Cardiac muscle cell (in vitro differentiated cells and primary cell): Measurements from ENCODE around the gene GTPBP1. TPM values are rescaled to one million over a fixed set of nuclear protein-coding genes. Genes with fewer than 3 reads are reported as not detected.
A peak's percentile ranks its signal among the peaks of the same experiment; 100 is the strongest.

ENCODE experiments used
- DNase-seq, 2 donors: peaks; one replicate each; pipeline versions ENCODE4 v3.0.0 to v3.0.0-alpha.2; 2010 to 2017; ENCODE audit warnings: low read depth in 1 of 2, low spot score in 1 of 2
- H3K27ac ChIP-seq: fragments of 200-600 bp; sonication (generic); 2 replicates; pipeline ENCODE4 v1.5.1; 2016
- H3K27me3 ChIP-seq: fragments of 200-600 bp; sonication (generic); 2 replicates; pipeline ENCODE4 v1.6.0; 2016; ENCODE audit warnings: control low read depth
- H3K36me3 ChIP-seq: fragments of 200-600 bp; sonication (generic); 2 replicates; pipeline ENCODE4 v1.5.1; 2016; ENCODE audit warnings: control low read depth
- H3K4me1 ChIP-seq: fragments of 200-600 bp; sonication (generic); 2 replicates; pipeline ENCODE4 v1.8.1; 2017; ENCODE audit warnings: low read depth, mild to moderate bottlenecking, mixed run types
- H3K4me3 ChIP-seq: fragments of 200-600 bp; sonication (generic); 2 replicates; pipeline ENCODE4 v1.5.1; 2016; ENCODE audit warnings: mild to moderate bottlenecking
- H3K9me3 ChIP-seq: fragments of 200-600 bp; sonication (generic); 2 replicates; pipeline ENCODE4 v1.5.1; 2017; ENCODE audit warnings: low read depth, mild to moderate bottlenecking, control low read depth
- polyA plus RNA-seq: library from polyadenylated mRNA; unstranded; fragments of >200 nt; fragmentation: Nextera tagmentation; extraction: Ambion mirVana; gene quantifications from 2 replicates; pipeline ENCODE4 v1.2.1, GENCODE V29; 2016
- total RNA-seq: library from RNA; depleted of rRNA; stranded (reverse); fragments of >200 nt; gene quantifications from 2 replicates; pipeline ENCODE4 v1.2.3, GENCODE V29; 2016
- TF ChIP-seq, protein P1 (sequence below): IDR thresholded peaks from 2 replicates; pipeline ENCODE4 v1.5.1; 2012; ENCODE audit warnings: low read depth, mild to moderate bottlenecking, low read length

The GTPBP1 gene
- total and polyA plus RNA-seq, 2 experiments from 2014 or later, result 49.8 to 92.2 TPM

GRCh38 chr22:38694049-38694448, 11.7 kb upstream of the GTPBP1 start:
- H3K27ac ChIP-seq, result no peak overlapping the region
- H3K27me3 ChIP-seq, result no peaks in the 10 kb centered on the region
- H3K9me3 ChIP-seq, result no peaks in the 10 kb centered on the region
- DNase-seq, result no peak
- H3K4me3 ChIP-seq, result no peak overlapping the region
- peaks cover 18% of the 10 kb centered on the region for H3K4me1 ChIP-seq
- TF ChIP-seq, protein P1, sequence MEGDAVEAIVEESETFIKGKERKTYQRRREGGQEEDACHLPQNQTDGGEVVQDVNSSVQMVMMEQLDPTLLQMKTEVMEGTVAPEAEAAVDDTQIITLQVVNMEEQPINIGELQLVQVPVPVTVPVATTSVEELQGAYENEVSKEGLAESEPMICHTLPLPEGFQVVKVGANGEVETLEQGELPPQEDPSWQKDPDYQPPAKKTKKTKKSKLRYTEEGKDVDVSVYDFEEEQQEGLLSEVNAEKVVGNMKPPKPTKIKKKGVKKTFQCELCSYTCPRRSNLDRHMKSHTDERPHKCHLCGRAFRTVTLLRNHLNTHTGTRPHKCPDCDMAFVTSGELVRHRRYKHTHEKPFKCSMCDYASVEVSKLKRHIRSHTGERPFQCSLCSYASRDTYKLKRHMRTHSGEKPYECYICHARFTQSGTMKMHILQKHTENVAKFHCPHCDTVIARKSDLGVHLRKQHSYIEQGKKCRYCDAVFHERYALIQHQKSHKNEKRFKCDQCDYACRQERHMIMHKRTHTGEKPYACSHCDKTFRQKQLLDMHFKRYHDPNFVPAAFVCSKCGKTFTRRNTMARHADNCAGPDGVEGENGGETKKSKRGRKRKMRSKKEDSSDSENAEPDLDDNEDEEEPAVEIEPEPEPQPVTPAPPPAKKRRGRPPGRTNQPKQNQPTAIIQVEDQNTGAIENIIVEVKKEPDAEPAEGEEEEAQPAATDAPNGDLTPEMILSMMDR, result no peak
- peaks cover 4% of the 10 kb centered on the region for H3K36me3 ChIP-seq

DNA sequence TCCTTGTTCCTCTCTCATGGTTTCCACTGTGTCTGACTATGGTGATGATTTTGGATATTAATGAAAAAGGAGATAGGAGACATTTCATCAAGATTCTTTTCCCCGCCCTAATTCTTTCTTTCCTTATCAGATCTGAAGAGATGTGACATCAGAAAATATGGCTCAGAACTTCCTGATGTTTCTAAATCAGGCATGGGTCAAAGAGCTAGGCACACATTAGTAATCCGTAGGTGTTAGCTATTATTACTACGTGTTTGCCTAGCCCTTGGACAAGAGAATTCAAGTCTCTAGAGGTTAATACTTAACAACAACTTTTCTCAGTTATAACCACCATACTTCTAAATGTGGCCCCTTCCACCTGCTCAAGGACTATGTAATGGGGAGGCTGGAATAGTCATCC, 10.8 kb upstream of the GTPBP1 start:
- Histone ChIP-seq H3K27ac (no peak overlapping the region), H3K4me3 (no peak overlapping the region), H3K9me3 (no peaks in the 10 kb centered on the region), H3K27me3 (no peaks in the 10 kb centered on the region), H3K4me1 (peaks cover 22% of the 10 kb centered on the region), H3K36me3 (peaks cover 2% of the 10 kb centered on the region)
- TF ChIP-seq, protein P1, result no peak
- no peak for DNase-seq

- H3K27me3 ChIP-seq, result no peaks in the 10 kb centered on the region
- H3K4me3 ChIP-seq, result no peak overlapping the region
- H3K9me3 ChIP-seq, result no peaks in the 10 kb centered on the region
- DNase-seq, result peak in 1 of 2 donors; percentile 83
- TF ChIP-seq, protein P1, result no peak
- H3K4me1 ChIP-seq, result peaks cover 22% of the 10 kb centered on the region
- H3K36me3 ChIP-seq, result peaks cover 2% of the 10 kb centered on the region
- no peak overlapping the region for H3K27ac ChIP-seq
Observed at GRCh38 chr22:38696606-38697424, 8.9 kb upstream of the GTPBP1 start.

GRCh38 chr22:38697425-38698089, 8.2 kb upstream of the GTPBP1 start:
- Histone ChIP-seq H3K9me3 (no peaks in the 10 kb centered on the region), H3K4me1 (peaks cover 22% of the 10 kb centered on the region), H3K27ac (peak overlapping the region; percentile 15), H3K27me3 (no peaks in the 10 kb centered on the region), H3K36me3 (no peaks in the 10 kb centered on the region), H3K4me3 (no peak overlapping the region)
- peak; percentile 25 to 80 for DNase-seq
- TF ChIP-seq, protein P1, result no peak

DNA sequence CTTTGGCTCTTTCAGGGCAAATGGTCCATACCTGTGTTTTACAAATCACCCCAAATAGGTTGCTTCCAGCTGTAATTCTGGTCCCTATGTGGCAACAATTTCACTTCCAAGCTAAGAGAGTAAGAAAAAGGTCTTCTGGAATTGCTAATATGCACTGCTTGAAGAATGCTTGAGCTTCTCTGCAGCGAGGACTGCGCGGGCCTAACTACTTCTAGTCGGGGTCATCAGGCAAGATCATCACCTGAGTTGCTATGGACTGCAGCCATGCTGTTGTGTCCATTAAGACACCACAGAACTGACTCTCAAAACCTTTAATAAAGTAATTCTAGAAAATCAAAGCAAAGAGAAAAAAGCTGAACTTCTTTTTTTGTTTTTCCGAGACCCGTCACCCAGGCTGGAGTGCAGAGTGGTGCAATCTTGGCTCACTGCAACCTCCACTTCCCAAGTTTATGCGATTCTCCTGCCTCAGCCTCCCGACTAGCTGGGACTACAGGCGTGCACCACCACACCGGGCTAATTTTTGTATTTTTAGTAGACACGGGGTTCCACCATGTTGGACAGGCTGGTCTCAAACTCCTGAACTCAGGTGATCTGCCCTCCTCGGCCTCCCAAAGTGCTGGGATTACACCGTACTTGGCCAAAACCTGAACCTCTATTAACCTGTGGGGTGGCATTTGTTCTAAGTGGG, 7.2 kb upstream of the GTPBP1 start:
- peaks cover 22% of the 10 kb centered on the region for H3K4me1 ChIP-seq
- no peaks in the 10 kb centered on the region for H3K9me3 ChIP-seq
- no peak for DNase-seq
- no peak overlapping the region for H3K4me3 ChIP-seq
- TF ChIP-seq, protein P1, result no peak
- no peak overlapping the region for H3K27ac ChIP-seq
- no peaks in the 10 kb centered on the region for H3K36me3 ChIP-seq
- no peaks in the 10 kb centered on the region for H3K27me3 ChIP-seq
